ENCODE measurements around the gene CPLANE1. TPM values are rescaled to one million over a fixed set of nuclear protein-coding genes. Genes with fewer than 3 reads are reported as not detected.
"Not testable (repeated sequence)": the region's sequence is repeated elsewhere in the genome, so short reads cannot be mapped to it uniquely, and the experiment has no call there.

CPLANE1 gene
- polyA plus RNA-seq, 4 donors = 23.5 to 30.9 (median 29.5) TPM

DNA sequence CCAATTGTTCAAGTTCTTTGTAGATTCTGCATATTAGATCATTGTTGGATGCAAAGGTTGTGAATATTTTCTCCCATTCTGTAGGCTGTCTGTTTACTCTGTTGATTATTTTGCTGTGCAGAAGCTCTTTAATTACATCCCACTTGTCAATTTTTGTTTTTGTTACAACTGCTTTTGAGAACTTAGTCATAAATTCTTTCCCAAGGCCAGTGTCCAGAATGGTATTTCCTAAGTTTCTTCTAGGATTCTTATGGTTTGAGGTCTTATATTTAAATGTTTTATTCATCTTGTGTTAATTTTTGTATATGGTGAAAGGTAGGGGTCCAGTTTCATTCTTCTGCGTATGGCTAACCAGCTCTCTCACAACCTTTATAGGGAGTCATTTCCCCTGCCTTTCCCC, 116.5 kb downstream of the CPLANE1 start:
- DNase-seq (ENCODE audit: low read depth in 4 of 4, low spot score in 3 of 4) = no peak

DNA sequence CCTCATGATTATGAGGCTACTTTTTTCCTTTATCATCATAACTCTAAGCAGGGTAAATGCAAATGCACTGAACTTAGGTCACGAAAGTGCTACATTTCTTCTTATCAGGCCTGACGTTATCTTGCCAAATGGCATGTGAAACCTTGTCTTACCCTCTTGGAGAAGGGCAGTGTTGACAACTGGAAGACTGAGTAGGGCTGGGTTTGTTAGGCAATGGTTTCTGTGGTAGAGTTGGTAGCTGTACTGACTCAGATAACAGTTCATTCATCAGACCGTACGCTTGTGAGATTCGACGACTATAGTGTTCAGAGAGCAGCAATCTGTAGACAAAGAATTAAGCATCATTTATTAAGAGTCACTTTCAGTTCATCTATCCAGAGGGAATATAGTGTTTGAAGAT, 127.7 kb downstream of the CPLANE1 start:
- DNase-seq (ENCODE audit: low read depth in 4 of 4, low spot score in 3 of 4) = no peak

- DNase-seq (ENCODE audit: low read depth in 4 of 4, low spot score in 3 of 4) = no peak
These were observed 128.1 kb downstream of the CPLANE1 start for GRCh38 chr5:37121027-37121426.

DNA sequence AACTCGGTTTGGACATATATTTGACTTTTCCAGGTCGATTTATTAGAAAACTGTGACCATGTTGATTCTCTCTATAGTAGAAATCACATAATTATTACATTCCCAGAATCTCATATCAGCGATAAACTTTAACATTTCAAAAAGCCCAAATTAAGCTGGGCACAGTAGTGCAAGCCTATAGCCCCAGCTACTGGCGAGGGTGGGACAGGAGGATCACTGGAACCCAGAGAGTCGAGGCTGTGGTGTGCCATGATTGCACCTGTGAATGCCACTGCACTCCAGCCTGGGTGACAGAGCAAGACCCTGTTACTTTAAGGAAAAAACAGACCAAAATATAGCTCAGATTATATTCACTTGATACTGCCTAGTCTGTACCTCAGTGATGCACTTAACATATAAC, 128.9 kb downstream of the CPLANE1 start:
- no peak for DNase-seq (ENCODE audit: low read depth in 4 of 4, low spot score in 3 of 4)

GRCh38 chr5:37116359-37116758, 132.8 kb downstream of the CPLANE1 start:
- DNase-seq (ENCODE audit: low read depth in 4 of 4, low spot score in 3 of 4) = no peak

DNA sequence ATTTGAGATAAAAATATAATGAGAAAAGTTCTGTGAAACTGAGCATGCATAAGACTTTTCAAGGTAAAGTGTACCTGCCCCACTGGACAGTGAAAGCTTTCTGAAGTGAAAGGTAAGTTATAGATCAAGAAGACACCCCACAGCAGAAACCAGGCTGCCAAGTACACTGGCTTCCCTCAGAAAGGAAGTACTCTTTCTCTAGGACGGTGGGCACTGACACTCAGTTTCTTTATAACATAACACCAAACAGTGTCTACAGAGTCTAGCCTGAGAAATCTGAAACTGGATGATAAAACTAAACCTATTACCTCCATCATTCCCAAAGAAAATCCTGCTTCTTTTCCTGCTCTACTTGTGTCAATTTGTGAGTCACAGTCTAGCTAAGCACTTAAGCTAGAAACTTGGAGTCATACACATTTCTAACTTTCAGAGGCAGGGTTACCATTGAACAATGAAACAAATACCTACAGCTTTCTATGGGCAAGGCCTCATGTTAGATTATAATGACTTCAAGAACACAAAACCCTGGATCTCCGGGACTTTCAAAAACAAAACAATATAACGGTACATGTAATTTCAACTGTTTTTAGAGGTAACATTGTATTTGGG, 136.7 kb downstream of the CPLANE1 start:
- DNase-seq (ENCODE audit: low read depth in 4 of 4, low spot score in 3 of 4) = no peak

DNA sequence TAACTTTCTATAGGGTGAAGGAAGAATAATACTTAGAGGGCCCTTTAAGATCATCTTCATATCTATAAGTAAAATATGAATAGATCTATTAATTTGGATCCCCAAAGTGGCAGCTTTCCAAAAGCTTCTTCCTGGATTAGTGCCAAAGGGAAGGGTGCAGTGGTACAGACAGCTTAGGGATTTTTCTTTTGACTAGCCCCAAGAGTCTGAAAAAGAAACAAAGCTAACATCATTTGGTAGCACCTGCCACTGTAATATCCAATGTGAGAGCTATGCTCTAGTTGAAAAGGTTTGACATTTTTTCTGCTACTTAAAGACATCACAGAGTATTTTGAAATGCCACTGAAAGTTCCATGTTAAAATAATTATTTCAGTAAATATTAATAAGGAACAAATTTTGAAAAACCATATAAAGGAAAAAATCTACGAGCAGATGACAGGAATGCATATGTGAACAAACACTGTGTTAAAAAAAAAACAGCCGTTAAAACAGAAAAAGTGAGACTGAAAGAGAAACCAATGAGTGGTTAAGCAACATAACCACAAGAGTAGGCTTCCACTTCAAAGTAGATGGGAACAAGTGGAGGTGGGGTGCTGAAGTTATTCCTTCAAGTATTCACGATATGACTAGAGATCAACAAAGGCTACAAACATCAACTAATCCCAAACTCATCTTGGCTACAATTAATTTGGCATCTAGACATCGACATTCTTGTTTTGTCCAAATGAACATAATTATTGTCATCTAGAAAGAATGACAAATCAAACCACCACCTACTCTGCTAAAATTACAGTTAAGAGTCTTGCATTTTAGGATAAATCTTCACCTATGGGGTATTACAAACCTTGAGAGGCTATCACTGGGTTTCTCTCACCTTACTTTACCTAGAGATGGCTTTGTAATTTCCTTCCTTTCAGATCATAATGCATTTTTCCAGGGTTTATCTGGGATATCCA, 137.5 kb downstream of the CPLANE1 start:
- no peak for DNase-seq (ENCODE audit: low read depth in 4 of 4, low spot score in 3 of 4)

- DNase-seq (ENCODE audit: low read depth in 4 of 4, low spot score in 3 of 4) = no peak
These were observed 139.0 kb downstream of the CPLANE1 start for GRCh38 chr5:37110135-37110534.

DNA sequence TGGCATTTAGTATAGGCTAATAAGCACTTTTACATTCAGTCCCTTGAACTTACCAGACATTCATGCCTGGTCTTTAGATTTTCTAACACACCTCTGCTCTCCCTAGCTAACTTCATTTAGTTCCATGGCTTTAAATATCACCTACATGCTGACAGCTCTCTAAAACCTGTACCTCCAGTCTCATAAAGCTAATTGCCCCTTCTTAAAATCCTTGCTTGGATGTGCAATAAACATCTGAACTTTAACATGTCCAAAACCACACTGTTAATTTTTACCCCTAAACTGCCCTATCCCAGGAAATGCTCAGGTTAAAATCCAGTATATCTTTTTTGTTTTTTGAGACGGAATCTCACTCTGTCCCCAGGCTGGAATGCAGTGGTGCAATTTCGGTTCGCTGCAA, 139.8 kb downstream of the CPLANE1 start:
- no peak for DNase-seq (ENCODE audit: low read depth in 4 of 4, low spot score in 3 of 4)

DNA sequence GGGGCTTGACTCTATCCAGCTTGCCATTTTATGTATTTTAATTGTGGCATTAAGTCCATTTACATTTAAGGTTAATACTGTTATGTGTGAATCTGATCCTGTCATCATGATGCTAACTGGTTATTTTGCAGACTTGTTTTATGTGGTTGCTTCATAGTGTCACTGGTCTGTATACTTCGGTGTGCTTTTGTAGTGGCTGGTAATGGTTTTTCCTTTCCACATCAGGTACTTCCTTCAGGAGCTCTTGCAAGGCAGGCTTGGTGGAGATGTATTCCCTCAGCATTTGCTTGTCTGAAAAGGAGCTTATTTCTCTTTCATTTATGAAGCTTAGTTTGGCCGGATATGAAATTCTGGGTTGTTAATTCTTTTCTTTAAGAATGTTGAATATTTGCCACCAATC, 145.9 kb downstream of the CPLANE1 start:
- DNase-seq (ENCODE audit: low read depth in 4 of 4, low spot score in 3 of 4) = no peak

DNA sequence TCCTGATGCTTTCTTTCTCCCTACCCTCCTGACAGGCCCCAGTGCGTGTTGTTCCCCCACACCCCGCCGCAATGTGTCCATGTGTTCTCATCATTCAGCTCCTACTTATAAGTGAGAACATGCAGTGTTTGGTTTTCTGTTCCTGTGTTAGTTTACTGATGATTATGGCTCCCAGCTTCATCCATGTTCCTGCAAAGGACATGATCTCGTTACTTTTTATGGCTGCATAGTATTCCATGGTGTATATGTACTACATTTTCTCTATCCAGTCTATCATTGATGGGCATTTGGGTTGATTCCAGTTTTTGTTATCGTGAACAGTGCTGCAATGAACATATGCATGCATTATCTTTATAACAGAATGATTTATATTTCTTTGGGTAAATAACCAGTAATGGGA, 149.9 kb downstream of the CPLANE1 start:
- not testable (repeated sequence) for DNase-seq (ENCODE audit: low read depth in 4 of 4, low spot score in 3 of 4)

DNA sequence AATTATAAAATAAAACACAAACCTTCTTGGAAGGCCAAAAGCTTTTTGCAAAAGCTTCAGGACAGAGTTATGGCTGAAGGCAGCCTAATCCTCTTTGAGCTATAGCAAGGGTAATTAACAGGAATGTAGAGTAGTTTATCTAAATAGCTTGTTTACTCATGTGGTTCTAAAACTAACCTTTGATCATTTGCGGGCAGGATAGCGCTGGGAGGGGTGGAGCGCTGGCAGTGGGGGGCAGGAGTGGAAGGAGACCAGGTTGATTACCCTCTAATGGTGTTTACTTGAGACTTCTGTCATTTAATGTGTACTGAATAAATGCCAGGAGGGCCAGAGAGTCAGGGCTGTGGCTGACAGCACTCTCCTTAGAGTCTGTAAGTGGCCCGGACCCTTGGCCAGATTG, 155.4 kb downstream of the CPLANE1 start:
- not testable (repeated sequence) for DNase-seq (ENCODE audit: low read depth in 4 of 4, low spot score in 3 of 4)

DNA sequence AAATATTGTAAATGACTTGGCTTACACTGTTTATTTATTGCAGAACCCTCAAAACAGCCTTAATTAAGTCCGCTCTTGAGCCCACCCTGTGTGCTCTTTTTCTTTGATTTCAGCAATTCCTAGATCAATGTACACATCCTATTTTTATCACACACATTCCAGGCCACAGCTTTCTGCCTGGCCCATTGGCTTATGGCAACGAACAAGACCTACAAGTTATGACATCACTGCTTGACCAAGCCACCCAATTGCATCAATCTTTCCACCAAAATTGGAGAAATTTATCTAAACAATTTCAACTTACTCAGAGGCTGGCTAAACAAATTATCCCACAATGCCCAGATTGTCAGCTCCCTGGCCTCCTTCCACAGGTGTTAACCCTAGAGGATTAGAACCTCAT, 158.4 kb downstream of the CPLANE1 start:
- DNase-seq (ENCODE audit: low read depth in 4 of 4, low spot score in 3 of 4) = no peak

GRCh38 chr5:37090123-37090726, 159.0 kb downstream of the CPLANE1 start:
- DNase-seq (ENCODE audit: low read depth in 4 of 4, low spot score in 3 of 4) = no peak

GRCh38 chr5:37088009-37088408, 161.2 kb downstream of the CPLANE1 start:
- no peak for DNase-seq (ENCODE audit: low read depth in 4 of 4, low spot score in 3 of 4)

DNA sequence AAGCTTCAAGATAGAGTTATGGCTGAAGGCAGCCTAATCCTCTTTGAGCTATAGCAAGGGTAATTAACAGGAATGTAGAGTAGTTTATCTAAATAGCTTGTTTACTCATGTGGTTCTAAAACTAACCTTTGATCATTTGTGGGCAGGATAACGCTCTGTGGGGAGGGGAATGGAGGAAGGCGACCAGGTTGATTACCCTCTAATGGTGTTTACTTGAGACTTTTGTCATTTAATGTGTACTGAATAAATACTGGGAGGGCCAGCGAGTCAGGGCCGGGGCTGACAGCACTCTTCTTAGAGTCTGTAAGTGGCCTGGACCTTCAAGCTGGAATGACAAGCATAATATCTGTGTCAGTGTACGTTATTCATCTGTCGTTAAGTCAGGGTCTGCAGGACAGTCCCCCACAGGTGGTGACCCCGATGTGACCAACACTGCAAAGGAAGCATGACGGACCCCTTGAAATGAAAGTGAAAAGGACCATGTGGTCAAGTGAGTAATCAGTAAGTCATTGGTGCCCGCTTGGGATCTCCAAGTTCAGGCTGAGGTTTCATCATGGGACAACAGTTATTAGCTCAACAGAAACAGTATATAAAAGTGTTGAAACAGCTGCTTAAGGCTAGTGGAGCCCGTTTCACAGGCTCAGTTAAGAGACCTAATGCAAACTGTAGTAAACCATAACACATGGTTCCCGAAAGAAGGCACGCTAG, 162.6 kb downstream of the CPLANE1 start:
- no peak for DNase-seq (ENCODE audit: low read depth in 4 of 4, low spot score in 3 of 4)

GRCh38 chr5:37086026-37086425, 163.2 kb downstream of the CPLANE1 start:
- DNase-seq (ENCODE audit: low read depth in 4 of 4, low spot score in 3 of 4) = not testable (repeated sequence)

DNA sequence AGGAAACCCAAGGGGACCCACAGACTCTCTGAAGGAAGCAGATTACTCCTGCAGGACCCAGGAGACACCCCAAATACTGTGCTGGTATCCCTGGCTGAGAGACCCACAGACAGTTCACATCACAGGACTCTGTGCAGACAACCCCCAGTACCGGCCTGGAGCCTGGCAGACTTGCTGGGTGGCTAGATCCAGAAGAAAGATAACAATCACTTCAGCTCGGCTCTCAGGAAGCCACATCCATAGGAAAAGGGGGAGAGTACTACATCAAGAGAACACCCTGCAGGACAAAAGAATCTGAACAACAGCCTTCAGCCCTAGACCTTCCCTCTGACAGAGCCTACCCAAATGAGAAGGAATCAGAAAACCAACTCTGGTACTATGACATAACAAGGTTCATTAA, 166.2 kb downstream of the CPLANE1 start:
- DNase-seq (ENCODE audit: low read depth in 4 of 4, low spot score in 3 of 4) = not testable (repeated sequence)

DNA sequence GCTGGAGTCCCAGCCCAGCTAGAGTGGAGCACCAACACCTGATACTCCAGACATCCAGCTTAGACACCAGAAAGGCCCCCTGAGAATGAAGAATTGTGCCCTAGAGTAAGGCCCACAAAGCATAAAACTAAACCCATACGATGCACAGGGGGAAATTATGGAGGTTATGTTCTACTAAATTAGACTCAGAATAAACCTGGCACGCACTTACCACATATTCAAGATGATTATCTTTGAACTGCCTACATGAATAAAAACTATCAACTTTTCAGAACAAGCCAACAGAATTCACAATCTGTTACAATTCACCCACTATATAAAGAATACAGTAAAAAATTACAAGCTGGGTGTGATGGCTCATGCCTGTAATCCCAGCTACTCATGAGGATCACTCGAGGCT, 168.5 kb downstream of the CPLANE1 start:
- DNase-seq (ENCODE audit: low read depth in 4 of 4, low spot score in 3 of 4) = no peak

GRCh38 chr5:37077146-37077545, 172.0 kb downstream of the CPLANE1 start:
- DNase-seq (ENCODE audit: low read depth in 4 of 4, low spot score in 3 of 4) = no peak

GRCh38 chr5:37075399-37075950, 173.7 kb downstream of the CPLANE1 start:
- no peak for DNase-seq (ENCODE audit: low read depth in 4 of 4, low spot score in 3 of 4)

All from left renal pelvis (tissue), 4 donors.